ENCODE measurements around the gene ACTR5. TPM values are rescaled to one million over a fixed set of nuclear protein-coding genes. Genes with fewer than 3 reads are reported as not detected.

Gene ACTR5
- polyA plus RNA-seq, 1 of the 3 experiments (the other 2 are of a cell fraction) = 9.7 TPM

- Histone ChIP-seq H3F3A (replicated peaks; ENCODE audit: insufficient read depth) (no peaks in the 10 kb centered on the region), H3K4me1 (ENCODE audit: control insufficient read depth in 1 of 2, insufficient read depth in 2 of 2, low read depth in 1 of 2, low read length in 1 of 2) (peaks cover 0 to 14% of the 10 kb centered on the region in 2 experiments; a peak in 2 of 4 replicates), H3K9me3 (no peaks in the 10 kb centered on the region), H3K27me3 (ENCODE audit: insufficient read depth) (no peaks in the 10 kb centered on the region), H3K4me2 (no peak overlapping the region), H3K36me3 (replicated peaks in 1 of 2; ENCODE audit: control insufficient read depth in 1 of 2, insufficient read depth in 2 of 2, low read length in 1 of 2) (peaks cover 34 to 47% of the 10 kb centered on the region in 2 experiments), H4K20me1 (ENCODE audit: insufficient read depth) (peaks cover 6% of the 10 kb centered on the region; the same call in 1 of the 2 replicates), H3K9me2 (no peaks in the 10 kb centered on the region), H3K4me3 (ENCODE audit: low read depth in 2 of 2, low read length in 1 of 2) (peak overlapping the region in 1 of 2 experiments; percentile 31; a peak in 1 of 4 replicates), H3K79me2 (ENCODE audit: insufficient read depth) (peaks cover 15% of the 10 kb centered on the region), H2AFZ (ENCODE audit: low read depth) (no peak overlapping the region), H3K9ac (no peak overlapping the region), H3K27ac (ENCODE audit: low read depth in 2 of 2, low read length in 1 of 2) (no peak overlapping the region)
- 53% methylated on average over 5 of the region's 5 CpGs for WGBS (ENCODE audit: low lambda C conversion rate)
- DNase-seq = peak; percentile 60
- CTCF ChIA-PET = interaction anchor here (0.5 to 15.8 kb wide), 34 partner anchors 11 to 298 kb away, joined by 3 to 321 read pairs (median 5); partner anchors contain the start of genes FAM83D, PPP1R16B and SLC32A1
- TF ChIP-seq CTCF (IDR thresholded peaks at IDR 0.05) (peak; percentile 75), PBX3 (IDR thresholded peaks at IDR 0.05) (no peak), SMC3 (IDR thresholded peaks at IDR 0.05; ENCODE audit: low read depth, low read length) (peak; percentile 69), RAD21 (IDR thresholded peaks at IDR 0.05; ENCODE audit: low read length) (peak; percentile 89), TCF12 (IDR thresholded peaks at IDR 0.05) (no peak)
- POLR2A ChIA-PET = no interaction called here
These were observed 3.2 kb downstream of the ACTR5 start for GRCh38 chr20:38751360-38751976.

- peaks cover 36 to 49% of the 10 kb centered on the region in 2 experiments for H3K36me3 ChIP-seq (replicated peaks in 1 of 2; ENCODE audit: control insufficient read depth in 1 of 2, insufficient read depth in 2 of 2, low read length in 1 of 2)
- H3K27me3 ChIP-seq (ENCODE audit: insufficient read depth) = no peaks in the 10 kb centered on the region
- no peaks in the 10 kb centered on the region for H3F3A ChIP-seq (replicated peaks; ENCODE audit: insufficient read depth)
- no peak for DNase-seq
- no peak overlapping the region for H2AFZ ChIP-seq (ENCODE audit: low read depth)
- POLR2A ChIA-PET = no interaction called here
- H3K9me3 ChIP-seq = no peaks in the 10 kb centered on the region
- no peaks in the 10 kb centered on the region for H3K9me2 ChIP-seq
- H4K20me1 ChIP-seq (ENCODE audit: insufficient read depth) = peaks cover 6% of the 10 kb centered on the region; the same call in 1 of the 2 replicates
- TF ChIP-seq EZH2phosphoT487 (IDR thresholded peaks at IDR 0.05; ENCODE audit: borderline replicate concordance, low read depth) = no peak
- TF ChIP-seq TAF1 (IDR thresholded peaks at IDR 0.05; ENCODE audit: borderline replicate concordance, low read depth, low read length) = no peak
- TF ChIP-seq PBX3 (IDR thresholded peaks at IDR 0.05) = no peak
- no peak for TF ChIP-seq TCF12 (IDR thresholded peaks at IDR 0.05)
- TF ChIP-seq USF2 (IDR thresholded peaks at IDR 0.05; ENCODE audit: borderline replicate concordance, low read depth, low read length) = no peak
- TF ChIP-seq GABPA (IDR thresholded peaks at IDR 0.05; ENCODE audit: low read depth) = no peak
- no peak for TF ChIP-seq MAX (IDR thresholded peaks at IDR 0.05; ENCODE audit: low read depth)
- no peak for TF ChIP-seq IRF3 (IDR thresholded peaks at IDR 0.05; ENCODE audit: low read depth, low read length)
- no peak for TF ChIP-seq YY1 (IDR thresholded peaks at IDR 0.05; ENCODE audit: low read depth)
- TF ChIP-seq RXRA (IDR thresholded peaks at IDR 0.05; ENCODE audit: borderline replicate concordance, low read depth) = no peak
- H3K4me3 ChIP-seq (ENCODE audit: low read depth in 2 of 2, low read length in 1 of 2) = no peak overlapping the region
- peaks cover 15% of the 10 kb centered on the region for H3K79me2 ChIP-seq (ENCODE audit: insufficient read depth)
- no peak overlapping the region for H3K4me2 ChIP-seq
- H3K27ac ChIP-seq (ENCODE audit: low read depth in 2 of 2, low read length in 1 of 2) = no peak overlapping the region
- no peak overlapping the region for H3K9ac ChIP-seq
- peaks cover 0 to 14% of the 10 kb centered on the region in 2 experiments; a peak in 2 of 4 replicates for H3K4me1 ChIP-seq (ENCODE audit: control insufficient read depth in 1 of 2, insufficient read depth in 2 of 2, low read depth in 1 of 2, low read length in 1 of 2)
- CTCF ChIA-PET = interaction anchor here (0.5 to 15.8 kb wide), 31 partner anchors 13 to 297 kb away, joined by 3 to 321 read pairs (median 5); partner anchors contain the start of genes DHX35, FAM83D, PPP1R16B and SLC32A1
- WGBS (ENCODE audit: low lambda C conversion rate) = 96% methylated on average over 4 of the region's 4 CpGs
These were observed 3.8 kb downstream of the ACTR5 start for GRCh38 chr20:38752029-38752428.

All from SK-N-SH (cell line).